Measurements from ENCODE around the gene ZNF25.
A peak's percentile ranks its signal among the peaks of the same experiment; 100 is the strongest.
"Not testable (repeated sequence)": the region's sequence is repeated elsewhere in the genome, so short reads cannot be mapped to it uniquely, and the experiment has no call there.

ZNF25 gene

GRCh38 chr10:37976091-37976879, at the start of gene ZNF25:
Gene ZNF25 (minus strand): TSS chr10:37976647. CDS start chr10:37971722, 4,925 bp downstream.
- DNase-seq (ENCODE audit: low read depth, low spot score) = peak; percentile 91

GRCh38 chr10:38025283-38025682, 48.8 kb upstream of the ZNF25 start:
- no peak for DNase-seq (ENCODE audit: low read depth, low spot score)

GRCh38 chr10:38019124-38019523, 42.7 kb upstream of the ZNF25 start:
- DNase-seq (ENCODE audit: low read depth, low spot score) = not testable (repeated sequence)

GRCh38 chr10:38016354-38016753, 39.9 kb upstream of the ZNF25 start:
- DNase-seq (ENCODE audit: low read depth, low spot score) = no peak

- peak; percentile 83 for DNase-seq (ENCODE audit: low read depth, low spot score)
Observed at GRCh38 chr10:38010119-38010903, 33.9 kb upstream of the ZNF25 start, which contains the start of gene ZNF33A. Gene ZNF33A (plus strand): TSS chr10:38010675. CDS start chr10:38012342, 1,667 bp downstream.

- no peak for DNase-seq (ENCODE audit: low read depth, low spot score)
Observed at GRCh38 chr10:38007991-38008390, 31.5 kb upstream of the ZNF25 start.

- no peak for DNase-seq (ENCODE audit: low read depth, low spot score)
Observed at GRCh38 chr10:38007551-38007950, 31.1 kb upstream of the ZNF25 start.

- DNase-seq (ENCODE audit: low read depth, low spot score) = no peak
Observed at GRCh38 chr10:38003588-38003987, 27.1 kb upstream of the ZNF25 start.

- no peak for DNase-seq (ENCODE audit: low read depth, low spot score)
Observed at GRCh38 chr10:38003026-38003425, 26.6 kb upstream of the ZNF25 start.

- not testable (repeated sequence) for DNase-seq (ENCODE audit: low read depth, low spot score)
Observed at GRCh38 chr10:38000474-38000873, 24.0 kb upstream of the ZNF25 start.

- DNase-seq (ENCODE audit: low read depth, low spot score) = not testable (repeated sequence)
Observed at GRCh38 chr10:37998920-37999319, 22.5 kb upstream of the ZNF25 start.

GRCh38 chr10:37992083-37992482, 15.6 kb upstream of the ZNF25 start:
- DNase-seq (ENCODE audit: low read depth, low spot score) = no peak

GRCh38 chr10:37991655-37992054, 15.2 kb upstream of the ZNF25 start:
- DNase-seq (ENCODE audit: low read depth, low spot score) = no peak

GRCh38 chr10:37976880-37977203, 395 bp upstream of the ZNF25 start:
- DNase-seq (ENCODE audit: low read depth, low spot score) = no peak

GRCh38 chr10:37975401-37975991, 951 bp downstream of the ZNF25 start:
- no peak for DNase-seq (ENCODE audit: low read depth, low spot score)

- no peak for DNase-seq (ENCODE audit: low read depth, low spot score)
Observed at GRCh38 chr10:37972396-37972795, 4.1 kb downstream of the ZNF25 start.

- DNase-seq (ENCODE audit: low read depth, low spot score) = no peak
Observed at GRCh38 chr10:37965006-37965405, 11.4 kb downstream of the ZNF25 start.

- DNase-seq (ENCODE audit: low read depth, low spot score) = no peak
Observed at GRCh38 chr10:37960591-37961137, 15.8 kb downstream of the ZNF25 start.

- no peak for DNase-seq (ENCODE audit: low read depth, low spot score)
Observed at GRCh38 chr10:37957841-37958240, 18.6 kb downstream of the ZNF25 start.

- DNase-seq (ENCODE audit: low read depth, low spot score) = no peak
Observed at GRCh38 chr10:37952926-37953325, 23.5 kb downstream of the ZNF25 start.

GRCh38 chr10:37952043-37952755, 24.2 kb downstream of the ZNF25 start:
- no peak for DNase-seq (ENCODE audit: low read depth, low spot score)

GRCh38 chr10:37948210-37948609, 28.2 kb downstream of the ZNF25 start:
- no peak for DNase-seq (ENCODE audit: low read depth, low spot score)
